NB4 (cell line): Measurements from ENCODE around the gene VWA1.

Experiments
- DNase-seq: peaks from one replicate; pipeline ENCODE4 v3.0.0; 2010; ENCODE audit warnings: low read depth
- H3K4me3 ChIP-seq: one replicate; pipeline ENCODE4 v1.5.1; 2011; ENCODE audit warnings: mild to moderate bottlenecking, low read depth, low read length, moderate library complexity
- CTCF ChIP-seq: IDR thresholded peaks from one replicate; pipeline ENCODE4 v1.5.1; 2012; ENCODE audit warnings: low read depth, low read length
- MAX ChIP-seq: IDR thresholded peaks from 2 replicates; pipeline ENCODE4 v1.6.1; 2011; ENCODE audit warnings: low read depth, low read length
- MYC ChIP-seq: IDR thresholded peaks from 2 replicates; pipeline ENCODE4 v1.6.1; 2011; ENCODE audit warnings: low read depth, low read length
- POLR2A ChIP-seq: IDR thresholded peaks from 2 replicates; pipeline ENCODE4 v1.6.1; 2011; ENCODE audit warnings: mild to moderate bottlenecking; ENCODE audit not compliant: insufficient read length; ENCODE audit errors: extremely low read depth

The VWA1 gene

GRCh38 chr1:1422465-1423244 is 12.8 kb upstream of the VWA1 start:
- DNase-seq: peak; percentile 63
- TF ChIP-seq POLR2A (no peak), MYC (no peak), MAX (no peak), CTCF (no peak)
- no peak overlapping the region for H3K4me3 ChIP-seq

- no peak for DNase-seq
- no peak overlapping the region for H3K4me3 ChIP-seq
- TF ChIP-seq MYC (no peak), CTCF (no peak), POLR2A (no peak), MAX (no peak)
Measured at GRCh38 chr1:1423245-1423597, 12.3 kb upstream of the VWA1 start.

GRCh38 chr1:1424707-1425106 is 10.8 kb upstream of the VWA1 start:
- TF ChIP-seq MYC (no peak), MAX (no peak), POLR2A (no peak), CTCF (no peak)
- H3K4me3 ChIP-seq: no peak overlapping the region
- DNase-seq: no peak

GRCh38 chr1:1425426-1425752 is 10.1 kb upstream of the VWA1 start:
- DNase-seq: no peak
- H3K4me3 ChIP-seq: no peak overlapping the region
- TF ChIP-seq MYC: no peak
- TF ChIP-seq MAX: no peak

GRCh38 chr1:1425753-1426495 is 9.6 kb upstream of the VWA1 start:
- H3K4me3 ChIP-seq: no peak overlapping the region
- DNase-seq: no peak
- TF ChIP-seq POLR2A: no peak
- TF ChIP-seq CTCF: no peak
- no peak for TF ChIP-seq MAX
- TF ChIP-seq MYC: no peak

GRCh38 chr1:1426496-1427105 is 8.9 kb upstream of the VWA1 start:
- no peak overlapping the region for H3K4me3 ChIP-seq
- no peak for DNase-seq

More at GRCh38 chr1:1426496-1427105, 8.9 kb upstream of the VWA1 start:
- TF ChIP-seq MYC: no peak
